Measurements from ENCODE around the gene CEP295NL. TPM values are rescaled to one million over a fixed set of nuclear protein-coding genes. Genes with fewer than 3 reads are reported as not detected.

The CEP295NL gene
- total RNA-seq, 3 donors from 2014 or later (not counting 1 experiment from before 2014, with no cell fraction given): 0.52 to 2.7 (median 2.1) TPM

GRCh38 chr17:78910497-78911284 lies 7.7 kb upstream of the CEP295NL start:
- H3K4me3 ChIP-seq (ENCODE audit: low read length): no peak overlapping the region
- H3K4me1 Mint-ChIP-seq: no peaks in the 10 kb centered on the region
- H3K9me3 Mint-ChIP-seq: no peaks in the 10 kb centered on the region
- no peaks in the 10 kb centered on the region for H3K36me3 Mint-ChIP-seq
- H3K27me3 ChIP-seq (ENCODE audit: control insufficient read depth, insufficient read depth, low read length): no peaks in the 10 kb centered on the region
- ATAC-seq (peak in 1 of 3 donors; percentile 53), DNase-seq (no peak)
- no peak overlapping the region for H3K27ac Mint-ChIP-seq
- TF ChIP-seq, protein P1, sequence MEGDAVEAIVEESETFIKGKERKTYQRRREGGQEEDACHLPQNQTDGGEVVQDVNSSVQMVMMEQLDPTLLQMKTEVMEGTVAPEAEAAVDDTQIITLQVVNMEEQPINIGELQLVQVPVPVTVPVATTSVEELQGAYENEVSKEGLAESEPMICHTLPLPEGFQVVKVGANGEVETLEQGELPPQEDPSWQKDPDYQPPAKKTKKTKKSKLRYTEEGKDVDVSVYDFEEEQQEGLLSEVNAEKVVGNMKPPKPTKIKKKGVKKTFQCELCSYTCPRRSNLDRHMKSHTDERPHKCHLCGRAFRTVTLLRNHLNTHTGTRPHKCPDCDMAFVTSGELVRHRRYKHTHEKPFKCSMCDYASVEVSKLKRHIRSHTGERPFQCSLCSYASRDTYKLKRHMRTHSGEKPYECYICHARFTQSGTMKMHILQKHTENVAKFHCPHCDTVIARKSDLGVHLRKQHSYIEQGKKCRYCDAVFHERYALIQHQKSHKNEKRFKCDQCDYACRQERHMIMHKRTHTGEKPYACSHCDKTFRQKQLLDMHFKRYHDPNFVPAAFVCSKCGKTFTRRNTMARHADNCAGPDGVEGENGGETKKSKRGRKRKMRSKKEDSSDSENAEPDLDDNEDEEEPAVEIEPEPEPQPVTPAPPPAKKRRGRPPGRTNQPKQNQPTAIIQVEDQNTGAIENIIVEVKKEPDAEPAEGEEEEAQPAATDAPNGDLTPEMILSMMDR (IDR thresholded peaks at IDR 0.05): no peak
- peaks cover 13% of the 10 kb centered on the region for H3K4me1 ChIP-seq (ENCODE audit: control insufficient read depth, insufficient read depth, low read length)
- no peak overlapping the region for H3K4me3 Mint-ChIP-seq
- intact Hi-C loops (cut with micrococcal nuclease): no loop called here
- H3K27ac ChIP-seq (ENCODE audit: low read length): no peak overlapping the region
- no peaks in the 10 kb centered on the region for H3K36me3 ChIP-seq (ENCODE audit: control insufficient read depth, insufficient read depth, low read length)
- 58% methylated on average over 11 of the region's 11 CpGs for WGBS (ENCODE audit: insufficient coverage)
- H3K27me3 Mint-ChIP-seq (ENCODE audit: low read depth in 2 of 2): no peaks in the 10 kb centered on the region
- no peaks in the 10 kb centered on the region for H3K9me3 ChIP-seq (ENCODE audit: control insufficient read depth, insufficient read depth, low read length)

GRCh38 chr17:78908426-78908825 lies 5.4 kb upstream of the CEP295NL start:
- Histone ChIP-seq H3K4me3 (ENCODE audit: low read length) (no peak overlapping the region), H3K4me1 (ENCODE audit: control insufficient read depth, insufficient read depth, low read length) (peaks cover 10% of the 10 kb centered on the region), H3K27me3 (ENCODE audit: control insufficient read depth, insufficient read depth, low read length) (no peaks in the 10 kb centered on the region), H3K9me3 (ENCODE audit: control insufficient read depth, insufficient read depth, low read length) (no peaks in the 10 kb centered on the region), H3K27ac (ENCODE audit: low read length) (no peak overlapping the region), H3K36me3 (ENCODE audit: control insufficient read depth, insufficient read depth, low read length) (no peaks in the 10 kb centered on the region)
- Mint-ChIP-seq H3K27ac (no peak overlapping the region), H3K9me3 (no peaks in the 10 kb centered on the region), H3K4me3 (no peak overlapping the region), H3K36me3 (no peaks in the 10 kb centered on the region), H3K4me1 (no peaks in the 10 kb centered on the region), H3K27me3 (ENCODE audit: low read depth in 2 of 2) (no peaks in the 10 kb centered on the region)
- 81% methylated on average over 3 of the region's 4 CpGs for WGBS (ENCODE audit: insufficient coverage)
- intact Hi-C loops (cut with micrococcal nuclease): no loop called here
- no peak for DNase-seq
- ATAC-seq: no peak
- TF ChIP-seq, protein P1 (IDR thresholded peaks at IDR 0.05): no peak

- DNase-seq (no peak), ATAC-seq (no peak)
- Mint-ChIP-seq H3K36me3 (no peaks in the 10 kb centered on the region), H3K4me1 (no peaks in the 10 kb centered on the region), H3K27me3 (ENCODE audit: low read depth in 2 of 2) (no peaks in the 10 kb centered on the region), H3K9me3 (no peaks in the 10 kb centered on the region), H3K4me3 (no peak overlapping the region), H3K27ac (no peak overlapping the region)
- no peak overlapping the region for H3K4me3 ChIP-seq (ENCODE audit: low read length)
- intact Hi-C loops (cut with micrococcal nuclease): no loop called here
- TF ChIP-seq, protein P1 (IDR thresholded peaks at IDR 0.05): no peak
- no peak overlapping the region for H3K27ac ChIP-seq (ENCODE audit: low read length)
- 93% methylated on average over 7 of the region's 7 CpGs for WGBS (ENCODE audit: insufficient coverage)
- no peaks in the 10 kb centered on the region for H3K9me3 ChIP-seq (ENCODE audit: control insufficient read depth, insufficient read depth, low read length)
- no peaks in the 10 kb centered on the region for H3K4me1 ChIP-seq (ENCODE audit: control insufficient read depth, insufficient read depth, low read length)
- H3K27me3 ChIP-seq (ENCODE audit: control insufficient read depth, insufficient read depth, low read length): no peaks in the 10 kb centered on the region
- no peaks in the 10 kb centered on the region for H3K36me3 ChIP-seq (ENCODE audit: control insufficient read depth, insufficient read depth, low read length)
Observed at GRCh38 chr17:78905541-78905940, 2.5 kb upstream of the CEP295NL start.

DNA sequence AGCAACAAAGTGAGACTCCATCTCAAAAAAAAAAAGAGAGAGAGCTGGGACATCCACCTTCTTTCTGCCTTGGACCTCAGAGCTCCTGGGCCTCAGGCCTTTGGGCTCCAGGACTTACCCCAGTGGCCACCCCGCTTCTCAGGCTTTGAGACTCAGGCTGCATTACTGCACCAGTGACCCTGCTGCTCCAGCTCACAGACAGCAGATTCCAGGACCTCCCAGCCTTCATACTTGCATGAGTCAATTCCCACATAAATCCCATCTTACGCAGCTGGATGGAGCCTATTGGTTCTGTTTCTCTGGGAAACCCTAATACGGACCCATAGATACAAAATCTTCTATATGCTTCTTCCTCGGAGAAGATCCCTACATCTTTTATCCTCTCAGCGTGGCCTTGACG lies 2.1 kb upstream of the CEP295NL start:
- no peaks in the 10 kb centered on the region for H3K9me3 ChIP-seq (ENCODE audit: control insufficient read depth, insufficient read depth, low read length)
- H3K27me3 ChIP-seq (ENCODE audit: control insufficient read depth, insufficient read depth, low read length): no peaks in the 10 kb centered on the region
- DNase-seq: no peak
- no peaks in the 10 kb centered on the region for H3K36me3 ChIP-seq (ENCODE audit: control insufficient read depth, insufficient read depth, low read length)
- no peak for ATAC-seq
- intact Hi-C loops (cut with micrococcal nuclease): no loop called here
- TF ChIP-seq, protein P1 (IDR thresholded peaks at IDR 0.05): no peak
- no peak overlapping the region for H3K4me3 ChIP-seq (ENCODE audit: low read length)
- Mint-ChIP-seq H3K36me3 (no peaks in the 10 kb centered on the region), H3K4me1 (no peaks in the 10 kb centered on the region), H3K27ac (no peak overlapping the region), H3K4me3 (no peak overlapping the region), H3K9me3 (no peaks in the 10 kb centered on the region), H3K27me3 (ENCODE audit: low read depth in 2 of 2) (no peaks in the 10 kb centered on the region)
- 74% methylated on average over 6 of the region's 6 CpGs for WGBS (ENCODE audit: insufficient coverage)
- no peak overlapping the region for H3K27ac ChIP-seq (ENCODE audit: low read length)
- H3K4me1 ChIP-seq (ENCODE audit: control insufficient read depth, insufficient read depth, low read length): no peaks in the 10 kb centered on the region
